WTC11 (cell line): Measurements from ENCODE around the gene ARHGAP42. TPM values are rescaled to one million over a fixed set of nuclear protein-coding genes. Genes with fewer than 3 reads are reported as not detected.

Experiments
- ATAC-seq: fragments of 200-7000 bp; cut with Tn5 transposase; 2 replicates; pipeline ENCODE4 v1.10.0; 2021; ENCODE audit warnings: mild to moderate bottlenecking, moderate library complexity
- CTCF ChIA-PET: fragments of 300-600 bp; sonication (Branson Sonifier 250); formaldehyde crosslinking; loops from one replicate; lab custom pipeline; 2021; ENCODE audit warnings: antibody characterized with exemption; lab: Charles Lee
- POLR2A ChIA-PET: fragments of 350-600 bp; sonication (Branson Sonifier 250); formaldehyde crosslinking; loops from one replicate; lab custom pipeline; 2021; ENCODE audit warnings: antibody characterized with exemption; lab: Charles Lee
- DNase-seq: peaks from one replicate; pipeline ENCODE4 v3.0.0; 2021; ENCODE audit warnings: low spot score
- H3K27ac Mint-ChIP-seq: 2 replicates; pipeline ENCODE4 v1.8.0; 2021; ENCODE audit warnings: mixed read lengths
- H3K27me3 Mint-ChIP-seq: 2 replicates; pipeline ENCODE4 v1.8.0; 2021; ENCODE audit warnings: low read depth, mild to moderate bottlenecking, moderate library complexity, mixed read lengths
- H3K36me3 Mint-ChIP-seq: 2 replicates; pipeline ENCODE4 v1.8.0; 2021; ENCODE audit warnings: mixed read lengths
- H3K4me1 Mint-ChIP-seq: 2 replicates; pipeline ENCODE4 v1.8.0; 2022; ENCODE audit warnings: mixed read lengths
- H3K4me3 Mint-ChIP-seq: 2 replicates; pipeline ENCODE4 v1.8.0; 2021; ENCODE audit warnings: mild to moderate bottlenecking, moderate library complexity, mixed read lengths
- H3K9me3 Mint-ChIP-seq: 2 replicates; pipeline ENCODE4 v1.8.0; 2021; ENCODE audit warnings: mixed read lengths
- ELF4 ChIP-seq: sonication (generic); formaldehyde crosslinking; IDR thresholded peaks from 2 replicates; pipeline ENCODE4 v1.8.1; 2022; ENCODE audit warnings: low read depth, mild to moderate bottlenecking, moderate library complexity, missing genetic modification reagents
- ETV6 ChIP-seq: sonication (generic); formaldehyde crosslinking; IDR thresholded peaks from 2 replicates; pipeline ENCODE4 v1.8.1; 2022; ENCODE audit warnings: mild to moderate bottlenecking, missing genetic modification reagents
- GRHL2 ChIP-seq: fragments of 250-450 bp; sonication (Bioruptor Pico); IDR thresholded peaks from 2 replicates; pipeline ENCODE4 v1.8.0; 2022; ENCODE audit warnings: mild to moderate bottlenecking, moderate library complexity; ENCODE audit not compliant: insufficient replicate concordance, severe bottlenecking
- HMGA2 ChIP-seq: fragments of 250-450 bp; sonication (Bioruptor Pico); IDR thresholded peaks from 2 replicates; pipeline ENCODE4 v1.4.0; 2021; ENCODE audit warnings: mild to moderate bottlenecking, moderate library complexity
- JUN ChIP-seq: sonication (generic); formaldehyde crosslinking; IDR thresholded peaks from 2 replicates; pipeline ENCODE4 v1.8.0; 2023; ENCODE audit warnings: mild to moderate bottlenecking, missing genetic modification reagents
- MYBL2 ChIP-seq: sonication (generic); formaldehyde crosslinking; IDR thresholded peaks from 2 replicates; pipeline ENCODE4 v1.8.1; 2023; ENCODE audit warnings: mild to moderate bottlenecking, moderate library complexity, missing genetic modification reagents
- NR3C1 ChIP-seq: sonication (generic); formaldehyde crosslinking; conservative IDR thresholded peaks from 2 replicates; pipeline ENCODE4 v1.8.1; 2023; ENCODE audit warnings: low read depth, mild to moderate bottlenecking, missing genetic modification reagents
- OVOL2 ChIP-seq: fragments of 250-450 bp; sonication (Bioruptor Pico); IDR thresholded peaks from 2 replicates; pipeline ENCODE4 v1.9.0; 2021; ENCODE audit warnings: mild to moderate bottlenecking, borderline replicate concordance
- RELA ChIP-seq: sonication (generic); formaldehyde crosslinking; IDR thresholded peaks from 2 replicates; pipeline ENCODE4 v1.8.1; 2022; ENCODE audit warnings: missing genetic modification reagents, mild to moderate bottlenecking, borderline replicate concordance
- TEAD1 ChIP-seq: sonication (generic); formaldehyde crosslinking; IDR thresholded peaks from 2 replicates; pipeline ENCODE4 v1.8.0; 2022; ENCODE audit warnings: mild to moderate bottlenecking, missing genetic modification reagents
- ZNF219 ChIP-seq: sonication (generic); formaldehyde crosslinking; IDR thresholded peaks from 2 replicates; pipeline ENCODE4 v1.8.0; 2023; ENCODE audit warnings: missing genetic modification reagents, mild to moderate bottlenecking, borderline replicate concordance
- ZNF232 ChIP-seq: sonication (generic); formaldehyde crosslinking; IDR thresholded peaks from 2 replicates; pipeline ENCODE4 v1.8.0; 2022; ENCODE audit warnings: mild to moderate bottlenecking, missing genetic modification reagents
- ZNF263 ChIP-seq: sonication (generic); formaldehyde crosslinking; IDR thresholded peaks from 2 replicates; pipeline ENCODE4 v1.8.1; 2022; ENCODE audit warnings: low read depth, mild to moderate bottlenecking, moderate library complexity, missing genetic modification reagents
- ZNF416 ChIP-seq: fragments of 250-450 bp; sonication (Bioruptor Pico); IDR thresholded peaks from 2 replicates; pipeline ENCODE4 v1.9.0; 2021; ENCODE audit warnings: mild to moderate bottlenecking, inconsistent platforms
- ZNF671 ChIP-seq: fragments of 250-450 bp; sonication (Bioruptor Pico); IDR thresholded peaks from 2 replicates; pipeline ENCODE4 v1.8.0; 2021; ENCODE audit warnings: mild to moderate bottlenecking
- total RNA-seq: library from RNA; stranded (reverse); gene quantifications from 3 replicates; pipeline ENCODE4 v1.2.3, GENCODE V29; 2021
- TF ChIP-seq, protein P1 (sequence below): fragments of 250-450 bp; sonication (Bioruptor Pico); IDR thresholded peaks from 2 replicates; pipeline ENCODE4 v1.8.0; 2021; ENCODE audit warnings: mild to moderate bottlenecking
- TF ChIP-seq, protein P2 (sequence below): sonication (generic); formaldehyde crosslinking; IDR thresholded peaks from 2 replicates; pipeline ENCODE4 v1.8.0; 2022; ENCODE audit warnings: missing genetic modification reagents
- TF ChIP-seq, protein P3 (sequence below): sonication (generic); formaldehyde crosslinking; IDR thresholded peaks from 2 replicates; pipeline ENCODE4 v1.8.0; 2023; ENCODE audit warnings: missing genetic modification reagents
- TF ChIP-seq, protein P4 (sequence below): fragments of 250-450 bp; sonication (Bioruptor Pico); IDR thresholded peaks from 2 replicates; pipeline ENCODE4 v2.1.2; 2022; ENCODE audit warnings: mild to moderate bottlenecking, moderate library complexity
- TF ChIP-seq, protein P5 (sequence below): sonication (generic); formaldehyde crosslinking; IDR thresholded peaks from 2 replicates; pipeline ENCODE4 v1.8.1; 2023; ENCODE audit warnings: mild to moderate bottlenecking, moderate library complexity, missing genetic modification reagents
- TF ChIP-seq, protein P6 (sequence below): sonication (generic); formaldehyde crosslinking; IDR thresholded peaks from 2 replicates; pipeline ENCODE4 v1.8.0; 2022; ENCODE audit warnings: mild to moderate bottlenecking, missing genetic modification reagents
- TF ChIP-seq, protein P7 (sequence below): sonication (generic); formaldehyde crosslinking; IDR thresholded peaks from 2 replicates; pipeline ENCODE4 v1.8.1; 2023; ENCODE audit warnings: mild to moderate bottlenecking, missing genetic modification reagents, moderate library complexity

Gene ARHGAP42
- total RNA-seq, 1 experiment from 2014 or later, result 32.5 TPM

DNA sequence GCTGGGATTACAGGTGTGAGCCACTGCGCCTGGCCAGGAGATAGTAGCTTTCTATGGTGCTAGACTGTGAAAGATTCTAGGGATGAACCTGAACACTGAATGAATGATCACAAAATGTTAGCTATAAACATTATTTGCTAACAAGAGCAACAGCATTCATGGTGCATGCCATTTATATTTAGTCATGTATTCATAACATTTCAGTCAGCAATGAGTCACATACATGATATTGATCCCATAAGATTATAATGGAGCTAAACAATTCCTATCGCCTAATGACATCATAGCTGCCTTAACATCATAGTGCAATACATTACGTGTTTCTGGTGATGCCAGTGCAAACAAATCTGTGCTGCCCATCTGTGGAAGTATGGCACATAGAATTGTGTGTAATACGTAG lies 164.1 kb downstream of the ARHGAP42 start (continued):
- TF ChIP-seq, protein P1, sequence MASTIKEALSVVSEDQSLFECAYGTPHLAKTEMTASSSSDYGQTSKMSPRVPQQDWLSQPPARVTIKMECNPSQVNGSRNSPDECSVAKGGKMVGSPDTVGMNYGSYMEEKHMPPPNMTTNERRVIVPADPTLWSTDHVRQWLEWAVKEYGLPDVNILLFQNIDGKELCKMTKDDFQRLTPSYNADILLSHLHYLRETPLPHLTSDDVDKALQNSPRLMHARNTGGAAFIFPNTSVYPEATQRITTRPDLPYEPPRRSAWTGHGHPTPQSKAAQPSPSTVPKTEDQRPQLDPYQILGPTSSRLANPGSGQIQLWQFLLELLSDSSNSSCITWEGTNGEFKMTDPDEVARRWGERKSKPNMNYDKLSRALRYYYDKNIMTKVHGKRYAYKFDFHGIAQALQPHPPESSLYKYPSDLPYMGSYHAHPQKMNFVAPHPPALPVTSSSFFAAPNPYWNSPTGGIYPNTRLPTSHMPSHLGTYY (CRISPR knock-in tag), result no peak
- TF ChIP-seq ZNF671 (CRISPR knock-in tag) (no peak), HMGA2 (CRISPR knock-in tag) (no peak), TEAD1 (CRISPR knock-in tag) (no peak), RELA (no peak), ETV6 (CRISPR knock-in tag) (no peak), ELF4 (CRISPR knock-in tag) (no peak), JUN (CRISPR knock-in tag) (no peak), NR3C1 (CRISPR knock-in tag) (no peak)
- TF ChIP-seq, protein P2, sequence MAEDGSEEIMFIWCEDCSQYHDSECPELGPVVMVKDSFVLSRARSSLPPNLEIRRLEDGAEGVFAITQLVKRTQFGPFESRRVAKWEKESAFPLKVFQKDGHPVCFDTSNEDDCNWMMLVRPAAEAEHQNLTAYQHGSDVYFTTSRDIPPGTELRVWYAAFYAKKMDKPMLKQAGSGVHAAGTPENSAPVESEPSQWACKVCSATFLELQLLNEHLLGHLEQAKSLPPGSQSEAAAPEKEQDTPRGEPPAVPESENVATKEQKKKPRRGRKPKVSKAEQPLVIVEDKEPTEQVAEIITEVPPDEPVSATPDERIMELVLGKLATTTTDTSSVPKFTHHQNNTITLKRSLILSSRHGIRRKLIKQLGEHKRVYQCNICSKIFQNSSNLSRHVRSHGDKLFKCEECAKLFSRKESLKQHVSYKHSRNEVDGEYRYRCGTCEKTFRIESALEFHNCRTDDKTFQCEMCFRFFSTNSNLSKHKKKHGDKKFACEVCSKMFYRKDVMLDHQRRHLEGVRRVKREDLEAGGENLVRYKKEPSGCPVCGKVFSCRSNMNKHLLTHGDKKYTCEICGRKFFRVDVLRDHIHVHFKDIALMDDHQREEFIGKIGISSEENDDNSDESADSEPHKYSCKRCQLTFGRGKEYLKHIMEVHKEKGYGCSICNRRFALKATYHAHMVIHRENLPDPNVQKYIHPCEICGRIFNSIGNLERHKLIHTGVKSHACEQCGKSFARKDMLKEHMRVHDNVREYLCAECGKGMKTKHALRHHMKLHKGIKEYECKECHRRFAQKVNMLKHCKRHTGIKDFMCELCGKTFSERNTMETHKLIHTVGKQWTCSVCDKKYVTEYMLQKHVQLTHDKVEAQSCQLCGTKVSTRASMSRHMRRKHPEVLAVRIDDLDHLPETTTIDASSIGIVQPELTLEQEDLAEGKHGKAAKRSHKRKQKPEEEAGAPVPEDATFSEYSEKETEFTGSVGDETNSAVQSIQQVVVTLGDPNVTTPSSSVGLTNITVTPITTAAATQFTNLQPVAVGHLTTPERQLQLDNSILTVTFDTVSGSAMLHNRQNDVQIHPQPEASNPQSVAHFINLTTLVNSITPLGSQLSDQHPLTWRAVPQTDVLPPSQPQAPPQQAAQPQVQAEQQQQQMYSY, result no peak
- TF ChIP-seq, protein P3, sequence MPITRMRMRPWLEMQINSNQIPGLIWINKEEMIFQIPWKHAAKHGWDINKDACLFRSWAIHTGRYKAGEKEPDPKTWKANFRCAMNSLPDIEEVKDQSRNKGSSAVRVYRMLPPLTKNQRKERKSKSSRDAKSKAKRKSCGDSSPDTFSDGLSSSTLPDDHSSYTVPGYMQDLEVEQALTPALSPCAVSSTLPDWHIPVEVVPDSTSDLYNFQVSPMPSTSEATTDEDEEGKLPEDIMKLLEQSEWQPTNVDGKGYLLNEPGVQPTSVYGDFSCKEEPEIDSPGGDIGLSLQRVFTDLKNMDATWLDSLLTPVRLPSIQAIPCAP (CRISPR knock-in tag), result no peak
- TF ChIP-seq, protein P4, sequence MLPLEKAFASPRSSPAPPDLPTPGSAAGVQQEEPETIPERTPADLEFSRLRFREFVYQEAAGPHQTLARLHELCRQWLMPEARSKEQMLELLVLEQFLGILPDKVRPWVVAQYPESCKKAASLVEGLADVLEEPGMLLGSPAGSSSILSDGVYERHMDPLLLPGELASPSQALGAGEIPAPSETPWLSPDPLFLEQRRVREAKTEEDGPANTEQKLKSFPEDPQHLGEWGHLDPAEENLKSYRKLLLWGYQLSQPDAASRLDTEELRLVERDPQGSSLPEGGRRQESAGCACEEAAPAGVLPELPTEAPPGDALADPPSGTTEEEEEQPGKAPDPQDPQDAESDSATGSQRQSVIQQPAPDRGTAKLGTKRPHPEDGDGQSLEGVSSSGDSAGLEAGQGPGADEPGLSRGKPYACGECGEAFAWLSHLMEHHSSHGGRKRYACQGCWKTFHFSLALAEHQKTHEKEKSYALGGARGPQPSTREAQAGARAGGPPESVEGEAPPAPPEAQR (CRISPR knock-in tag), result no peak

DNA sequence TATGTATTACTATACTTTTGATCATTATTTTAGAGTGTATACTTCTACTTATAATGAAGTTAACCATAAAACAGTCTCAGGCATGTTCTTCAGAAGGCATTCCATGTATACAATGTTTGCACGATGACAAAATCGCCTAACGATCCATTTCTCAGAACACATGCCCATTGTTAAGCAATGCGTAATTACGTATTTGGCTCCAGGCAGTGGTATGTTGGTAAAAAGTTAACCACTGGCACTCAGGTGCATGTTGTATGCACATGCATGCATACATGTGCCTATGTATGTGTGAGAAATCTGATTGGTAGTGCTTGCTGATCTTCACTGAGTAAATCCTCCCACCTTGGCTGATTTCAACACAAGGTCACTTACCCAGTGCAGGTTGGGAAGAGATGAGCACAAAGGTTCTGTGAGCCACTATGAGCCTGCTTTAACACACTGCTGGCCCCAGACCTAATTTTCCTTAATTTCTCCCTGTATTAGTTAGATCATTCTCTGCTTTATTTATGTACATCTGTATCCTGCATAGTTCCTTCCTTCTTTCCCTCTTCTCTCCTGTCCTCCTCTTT lies 164.6 kb downstream of the ARHGAP42 start:
- ATAC-seq, result no peak
- H3K4me3 Mint-ChIP-seq, result no peak overlapping the region
- POLR2A ChIA-PET, result no interaction called here
- no peaks in the 10 kb centered on the region for H3K9me3 Mint-ChIP-seq
- H3K27me3 Mint-ChIP-seq, result no peaks in the 10 kb centered on the region
- H3K36me3 Mint-ChIP-seq, result no peaks in the 10 kb centered on the region
- no peak for DNase-seq
- peaks cover 32% of the 10 kb centered on the region for H3K4me1 Mint-ChIP-seq
- H3K27ac Mint-ChIP-seq, result no peak overlapping the region
- CTCF ChIA-PET, result no interaction called here
- TF ChIP-seq ZNF219 (no peak), ELF4 (CRISPR knock-in tag) (no peak), NR3C1 (CRISPR knock-in tag) (no peak), HMGA2 (CRISPR knock-in tag) (no peak), JUN (CRISPR knock-in tag) (no peak), ZNF232 (CRISPR knock-in tag) (no peak), ZNF416 (CRISPR knock-in tag) (no peak), ZNF263 (CRISPR knock-in tag) (no peak), ZNF671 (CRISPR knock-in tag) (no peak), OVOL2 (no peak), MYBL2 (CRISPR knock-in tag) (no peak), GRHL2 (no peak)
- TF ChIP-seq, protein P5, sequence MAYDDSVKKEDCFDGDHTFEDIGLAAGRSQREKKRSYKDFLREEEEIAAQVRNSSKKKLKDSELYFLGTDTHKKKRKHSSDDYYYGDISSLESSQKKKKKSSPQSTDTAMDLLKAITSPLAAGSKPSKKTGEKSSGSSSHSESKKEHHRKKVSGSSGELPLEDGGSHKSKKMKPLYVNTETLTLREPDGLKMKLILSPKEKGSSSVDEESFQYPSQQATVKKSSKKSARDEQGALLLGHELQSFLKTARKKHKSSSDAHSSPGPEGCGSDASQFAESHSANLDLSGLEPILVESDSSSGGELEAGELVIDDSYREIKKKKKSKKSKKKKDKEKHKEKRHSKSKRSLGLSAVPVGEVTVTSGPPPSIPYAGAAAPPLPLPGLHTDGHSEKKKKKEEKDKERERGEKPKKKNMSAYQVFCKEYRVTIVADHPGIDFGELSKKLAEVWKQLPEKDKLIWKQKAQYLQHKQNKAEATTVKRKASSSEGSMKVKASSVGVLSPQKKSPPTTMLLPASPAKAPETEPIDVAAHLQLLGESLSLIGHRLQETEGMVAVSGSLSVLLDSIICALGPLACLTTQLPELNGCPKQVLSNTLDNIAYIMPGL, result no peak
- TF ChIP-seq, protein P6, sequence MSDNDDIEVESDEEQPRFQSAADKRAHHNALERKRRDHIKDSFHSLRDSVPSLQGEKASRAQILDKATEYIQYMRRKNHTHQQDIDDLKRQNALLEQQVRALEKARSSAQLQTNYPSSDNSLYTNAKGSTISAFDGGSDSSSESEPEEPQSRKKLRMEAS, result no peak
- TF ChIP-seq, protein P7, sequence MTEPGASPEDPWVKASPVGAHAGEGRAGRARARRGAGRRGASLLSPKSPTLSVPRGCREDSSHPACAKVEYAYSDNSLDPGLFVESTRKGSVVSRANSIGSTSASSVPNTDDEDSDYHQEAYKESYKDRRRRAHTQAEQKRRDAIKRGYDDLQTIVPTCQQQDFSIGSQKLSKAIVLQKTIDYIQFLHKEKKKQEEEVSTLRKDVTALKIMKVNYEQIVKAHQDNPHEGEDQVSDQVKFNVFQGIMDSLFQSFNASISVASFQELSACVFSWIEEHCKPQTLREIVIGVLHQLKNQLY (CRISPR knock-in tag), result no peak
- TF ChIP-seq, all 79 proteins: peak for 0
